ENCODE measurements around the gene IGFN1.

DNA sequence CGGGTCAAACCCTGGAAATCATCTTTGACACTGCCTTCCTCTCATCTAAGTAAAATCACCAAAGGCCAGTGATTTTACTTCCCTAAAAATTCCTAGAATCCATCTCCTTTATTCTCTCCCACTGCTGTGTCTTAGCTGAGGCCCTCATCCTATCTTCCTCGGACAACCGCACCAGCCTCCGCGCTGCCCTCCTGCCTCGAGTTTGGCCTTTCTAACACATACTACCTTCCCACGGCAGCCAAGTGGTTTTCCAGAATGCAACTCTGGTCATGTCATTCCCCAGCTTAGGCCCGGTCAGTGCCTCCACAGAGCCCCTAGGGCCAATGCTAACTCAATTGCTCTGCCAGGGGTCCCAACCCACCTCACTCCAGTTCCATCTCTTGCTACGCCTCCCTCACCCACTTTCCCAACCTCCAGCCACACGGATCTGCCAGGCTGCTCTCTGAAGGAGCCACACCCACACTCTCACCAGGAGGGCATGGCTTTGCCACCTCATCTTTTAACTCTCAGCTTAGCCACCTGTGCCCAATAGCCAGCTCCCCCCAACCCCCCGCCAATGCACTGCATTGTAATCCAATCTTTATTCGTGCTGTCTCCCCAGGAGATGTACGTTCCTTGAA, 43.1 kb upstream of the IGFN1 start:
- TF ChIP-seq, protein P1, sequence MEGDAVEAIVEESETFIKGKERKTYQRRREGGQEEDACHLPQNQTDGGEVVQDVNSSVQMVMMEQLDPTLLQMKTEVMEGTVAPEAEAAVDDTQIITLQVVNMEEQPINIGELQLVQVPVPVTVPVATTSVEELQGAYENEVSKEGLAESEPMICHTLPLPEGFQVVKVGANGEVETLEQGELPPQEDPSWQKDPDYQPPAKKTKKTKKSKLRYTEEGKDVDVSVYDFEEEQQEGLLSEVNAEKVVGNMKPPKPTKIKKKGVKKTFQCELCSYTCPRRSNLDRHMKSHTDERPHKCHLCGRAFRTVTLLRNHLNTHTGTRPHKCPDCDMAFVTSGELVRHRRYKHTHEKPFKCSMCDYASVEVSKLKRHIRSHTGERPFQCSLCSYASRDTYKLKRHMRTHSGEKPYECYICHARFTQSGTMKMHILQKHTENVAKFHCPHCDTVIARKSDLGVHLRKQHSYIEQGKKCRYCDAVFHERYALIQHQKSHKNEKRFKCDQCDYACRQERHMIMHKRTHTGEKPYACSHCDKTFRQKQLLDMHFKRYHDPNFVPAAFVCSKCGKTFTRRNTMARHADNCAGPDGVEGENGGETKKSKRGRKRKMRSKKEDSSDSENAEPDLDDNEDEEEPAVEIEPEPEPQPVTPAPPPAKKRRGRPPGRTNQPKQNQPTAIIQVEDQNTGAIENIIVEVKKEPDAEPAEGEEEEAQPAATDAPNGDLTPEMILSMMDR (IDR thresholded peaks at IDR 0.05; ENCODE audit: insufficient read depth, low read length, poor library complexity, severe bottlenecking) = no peak
- no peak for TF ChIP-seq EZH2phosphoT487 (conservative IDR thresholded peaks at IDR 0.05; ENCODE audit: low read length)
